Naive thymus-derived CD8-positive, alpha-beta T cell (primary cell): ENCODE measurements around the gene OTOGL. TPM values are rescaled to one million over a fixed set of nuclear protein-coding genes. Genes with fewer than 3 reads are reported as not detected.

ENCODE experiments used
- ATAC-seq, 2 donors: fragments of 150-1000 bp; cut with Tn5 transposase in 1 of 2; sonication (Bioruptor Pico), chemical (Tn5 transposase) in 1 of 2; 1 replicate in 1 of 2; 2 replicates in 1 of 2; pipeline ENCODE4 v1.10.0; 2021; ENCODE audit warnings: mild to moderate bottlenecking in 2 of 2, moderate library complexity in 2 of 2
- POLR2A ChIA-PET: fragments of 350-600 bp; sonication (Branson Sonifier 250); formaldehyde crosslinking; loops from one replicate; lab custom pipeline; 2021; ENCODE audit warnings: antibody characterized with exemption; lab: Charles Lee
- DNase-seq, 10 donors: peaks; one replicate each; pipeline versions ENCODE4 v3.0.0 to v3.0.0-alpha.2; 2020 to 2022
- H3K27ac Mint-ChIP-seq, 10 donors: one replicate each; pipeline ENCODE4 v1.8.0; 2020 to 2022; ENCODE audit warnings: mild to moderate bottlenecking in 10 of 10, mixed read lengths in 10 of 10, moderate library complexity in 4 of 10, inconsistent platforms in 1 of 10
- H3K27me3 Mint-ChIP-seq, 5 donors: one replicate each; pipeline ENCODE4 v1.8.0; 2021 to 2022; ENCODE audit warnings: mixed read lengths in 5 of 5
- H3K36me3 Mint-ChIP-seq, 3 donors: one replicate each; pipeline ENCODE4 v1.8.0; 2020 to 2022; ENCODE audit warnings: mixed read lengths in 3 of 3, mild to moderate bottlenecking in 2 of 3, inconsistent platforms in 1 of 3
- H3K4me1 Mint-ChIP-seq, 4 donors: one replicate each; pipeline ENCODE4 v1.8.0; 2021 to 2022; ENCODE audit warnings: mixed read lengths in 4 of 4
- H3K4me3 Mint-ChIP-seq, 10 donors: one replicate each; pipeline ENCODE4 v1.8.0; 2020 to 2022; ENCODE audit warnings: mild to moderate bottlenecking in 10 of 10, mixed read lengths in 10 of 10, moderate library complexity in 6 of 10, inconsistent platforms in 1 of 10
- H3K9me3 Mint-ChIP-seq, 9 donors: one replicate each; pipeline ENCODE4 v1.8.0; 2020 to 2022; ENCODE audit warnings: mixed read lengths in 9 of 9, mild to moderate bottlenecking in 3 of 9, inconsistent platforms in 1 of 9, moderate library complexity in 1 of 9
- polyA plus RNA-seq, 3 donors: library from polyadenylated mRNA; unstranded; fragments of 300-500 nt; fragmentation: Illumina TruSeq; gene quantifications; one replicate each; pipeline ENCODE4 v1.2.3, GENCODE V29; 2021
- total RNA-seq, 8 experiments: library from RNA in 2 of 8; stranded (reverse) in 2 of 8; gene quantifications; one replicate each; pipeline ENCODE4 v1.2.3 and lab custom pipeline; 2021 to 2026

OTOGL gene
- total and polyA plus RNA-seq, 5 experiments from 2014 or later = not detected

DNA sequence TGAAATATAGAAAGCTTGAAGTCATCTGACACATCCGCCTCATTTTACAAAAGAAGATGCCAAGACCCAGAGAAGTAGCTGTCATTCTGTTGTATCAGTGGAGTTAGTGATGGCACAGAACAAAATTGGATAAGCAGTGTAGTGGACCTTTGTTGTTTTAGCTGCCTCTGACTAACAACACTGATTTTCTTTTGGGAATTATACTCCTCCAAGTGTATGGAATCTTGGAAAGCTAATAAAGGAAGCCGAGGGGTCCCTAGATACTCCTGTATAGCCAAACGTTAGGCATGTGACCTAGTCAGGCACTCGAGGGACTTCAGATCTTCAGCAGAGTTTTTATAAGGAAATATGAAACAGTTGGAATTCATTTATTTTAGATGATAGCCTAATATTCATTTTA is 94.5 kb downstream of the OTOGL start:
- H3K9me3 Mint-ChIP-seq = no peaks in the 10 kb centered on the region
- POLR2A ChIA-PET = no interaction called here
- no peak overlapping the region for H3K4me3 Mint-ChIP-seq

DNA sequence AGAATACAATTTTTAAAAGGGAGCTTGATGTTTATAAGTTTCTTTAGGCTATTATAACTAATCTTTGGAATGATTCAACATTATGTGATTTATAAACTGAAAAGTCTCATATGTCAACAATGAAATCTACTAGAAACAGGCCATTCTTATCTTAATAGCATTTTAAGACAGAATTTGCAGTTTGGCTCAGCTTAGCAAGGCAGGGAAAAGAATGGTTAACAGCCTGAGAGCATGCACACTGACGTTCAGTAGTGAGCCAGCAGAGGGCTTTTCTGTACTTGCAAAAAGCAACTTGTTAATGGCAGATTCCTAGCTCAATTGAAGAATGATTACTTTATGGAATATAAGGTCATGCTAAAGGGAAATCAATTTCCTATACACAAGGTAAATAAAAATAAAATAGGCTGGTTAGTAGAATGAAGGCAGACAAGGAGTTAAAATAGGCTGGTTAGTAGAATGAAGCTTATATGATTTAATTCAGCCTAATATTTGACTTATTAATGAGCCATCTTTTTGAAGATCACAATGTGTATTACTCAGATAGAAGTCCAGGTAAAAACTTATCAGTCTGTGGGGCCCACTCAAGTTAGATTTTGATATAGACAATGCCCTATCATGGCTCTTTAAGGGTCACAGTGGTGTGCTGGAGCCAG is 95.9 kb downstream of the OTOGL start:
- DNase-seq = no peak
- Mint-ChIP-seq H3K27me3 (peaks cover 0 to 12% (median 4%) of the 10 kb centered on the region in 5 donors), H3K36me3 (no peaks in the 10 kb centered on the region), H3K9me3 (no peaks in the 10 kb centered on the region), H3K4me3 (no peak overlapping the region), H3K4me1 (no peaks in the 10 kb centered on the region), H3K27ac (no peak overlapping the region)
- POLR2A ChIA-PET = no interaction called here
- no peak for ATAC-seq

More for the DNA sequence above, 94.5 kb downstream of the OTOGL start:
- H3K4me1 Mint-ChIP-seq = no peaks in the 10 kb centered on the region
- no peaks in the 10 kb centered on the region for H3K36me3 Mint-ChIP-seq
- ATAC-seq (no peak), DNase-seq (no peak)
- no peak overlapping the region for H3K27ac Mint-ChIP-seq
- H3K27me3 Mint-ChIP-seq = peaks cover 0 to 7% (median 4%) of the 10 kb centered on the region in 5 donors

GRCh38 chr12:80195737-80196136 is 96.4 kb downstream of the OTOGL start:
- no peaks in the 10 kb centered on the region for H3K4me1 Mint-ChIP-seq
- H3K36me3 Mint-ChIP-seq = no peaks in the 10 kb centered on the region
- peaks cover 0 to 12% (median 4%) of the 10 kb centered on the region in 5 donors for H3K27me3 Mint-ChIP-seq
- H3K9me3 Mint-ChIP-seq = no peaks in the 10 kb centered on the region
- POLR2A ChIA-PET = no interaction called here
- H3K27ac Mint-ChIP-seq = no peak overlapping the region
- ATAC-seq (no peak), DNase-seq (no peak)
- H3K4me3 Mint-ChIP-seq = no peak overlapping the region

- H3K4me1 Mint-ChIP-seq = no peaks in the 10 kb centered on the region
- H3K27ac Mint-ChIP-seq = no peak overlapping the region
- POLR2A ChIA-PET = no interaction called here
- ATAC-seq (no peak), DNase-seq (no peak)
- H3K4me3 Mint-ChIP-seq = no peak overlapping the region
- peaks cover 0 to 12% (median 4%) of the 10 kb centered on the region in 5 donors for H3K27me3 Mint-ChIP-seq
- H3K9me3 Mint-ChIP-seq = no peaks in the 10 kb centered on the region
- no peaks in the 10 kb centered on the region for H3K36me3 Mint-ChIP-seq
Observed at GRCh38 chr12:80196419-80196818, 97.1 kb downstream of the OTOGL start.

GRCh38 chr12:80198782-80199337 is 99.5 kb downstream of the OTOGL start:
- no peaks in the 10 kb centered on the region for H3K4me1 Mint-ChIP-seq
- no peak overlapping the region for H3K27ac Mint-ChIP-seq
- H3K36me3 Mint-ChIP-seq = no peaks in the 10 kb centered on the region
- ATAC-seq = no peak
- no peak for DNase-seq
- no peaks in the 10 kb centered on the region for H3K9me3 Mint-ChIP-seq
- POLR2A ChIA-PET = interaction anchor here (0.6 kb wide), 1 partner anchor 21 kb away, joined by 6 read pairs; no protein-coding TSS in a partner anchor
- no peak overlapping the region for H3K4me3 Mint-ChIP-seq
- peaks cover 0 to 20% (median 5%) of the 10 kb centered on the region in 5 donors for H3K27me3 Mint-ChIP-seq

DNA sequence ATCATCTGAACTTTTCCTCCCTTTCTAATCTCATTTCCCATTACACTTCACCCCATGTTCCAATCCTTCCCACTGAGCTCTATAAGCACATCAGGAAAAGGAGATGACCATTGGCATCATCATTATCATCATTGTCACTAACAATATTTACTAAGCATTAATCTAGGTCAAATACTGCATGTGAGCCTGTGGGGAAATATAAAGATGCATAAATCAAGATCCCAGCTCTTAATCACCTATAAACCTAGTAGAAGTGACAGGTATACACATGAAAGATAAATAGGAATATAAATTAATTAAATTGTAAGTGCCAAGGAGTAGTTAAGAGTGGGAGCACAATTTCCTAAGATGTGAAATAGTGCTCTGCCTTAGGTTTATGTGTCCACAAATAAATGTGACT is 100.6 kb downstream of the OTOGL start:
- H3K9me3 Mint-ChIP-seq = no peaks in the 10 kb centered on the region
- ATAC-seq (no peak), DNase-seq (no peak)
- no peak overlapping the region for H3K4me3 Mint-ChIP-seq
- no peak overlapping the region for H3K27ac Mint-ChIP-seq
- H3K36me3 Mint-ChIP-seq = no peaks in the 10 kb centered on the region
- peaks cover 0 to 21% (median 5%) of the 10 kb centered on the region in 5 donors for H3K27me3 Mint-ChIP-seq
- POLR2A ChIA-PET = no interaction called here
- no peaks in the 10 kb centered on the region for H3K4me1 Mint-ChIP-seq

DNA sequence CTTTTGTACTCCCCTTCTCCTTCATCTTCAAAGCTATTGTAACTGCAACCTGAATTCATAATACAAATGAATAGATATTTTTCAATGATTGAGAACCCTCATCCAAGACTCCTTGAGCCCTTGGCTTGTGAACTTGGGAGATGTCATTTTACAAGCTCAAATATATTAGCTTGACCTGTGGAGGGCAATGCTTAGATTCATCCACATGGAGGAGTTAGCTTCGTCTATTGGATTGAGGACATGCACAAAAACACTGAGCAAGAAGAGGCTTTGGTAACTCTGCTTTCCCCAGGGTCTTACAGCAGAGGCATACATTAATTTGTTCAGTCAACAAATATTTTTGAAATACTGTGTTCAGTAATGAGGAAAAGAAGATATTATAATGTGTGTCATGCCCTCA is 101.1 kb downstream of the OTOGL start:
- ATAC-seq (no peak), DNase-seq (no peak)
- Mint-ChIP-seq H3K27me3 (peaks cover 0 to 21% (median 5%) of the 10 kb centered on the region in 5 donors), H3K36me3 (no peaks in the 10 kb centered on the region), H3K4me1 (no peaks in the 10 kb centered on the region), H3K9me3 (no peaks in the 10 kb centered on the region), H3K4me3 (no peak overlapping the region), H3K27ac (no peak overlapping the region)
- POLR2A ChIA-PET = no interaction called here

- no peaks in the 10 kb centered on the region for H3K36me3 Mint-ChIP-seq
- H3K27me3 Mint-ChIP-seq = peaks cover 2 to 21% (median 3%) of the 10 kb centered on the region in 5 donors
- no peaks in the 10 kb centered on the region for H3K4me1 Mint-ChIP-seq
- POLR2A ChIA-PET = no interaction called here
- ATAC-seq = no peak
- H3K27ac Mint-ChIP-seq = peak overlapping the region in 1 of 10 donors; percentile 4
- H3K9me3 Mint-ChIP-seq = no peaks in the 10 kb centered on the region
- no peak for DNase-seq
- no peak overlapping the region for H3K4me3 Mint-ChIP-seq
Observed at GRCh38 chr12:80201908-80202307, 102.6 kb downstream of the OTOGL start.

DNA sequence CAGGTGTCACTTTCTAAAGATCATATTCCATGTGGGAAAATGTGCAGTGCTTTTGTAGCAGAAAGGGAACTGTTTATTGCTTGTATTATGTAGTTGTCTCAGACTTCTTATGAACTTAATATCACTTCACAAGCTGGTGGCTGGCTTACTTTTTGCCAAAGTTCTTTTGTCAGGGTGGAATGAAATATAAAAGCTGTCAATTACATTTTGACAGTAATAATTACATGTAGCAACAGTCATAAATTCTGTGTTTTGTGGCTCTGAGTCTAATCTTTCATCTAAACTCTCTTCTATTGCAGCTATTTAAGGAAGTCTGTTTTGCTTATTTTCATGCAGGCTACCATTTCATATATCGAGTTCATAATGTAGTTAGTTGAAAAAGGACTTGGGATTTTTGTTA is 106.6 kb downstream of the OTOGL start:
- Mint-ChIP-seq H3K4me3 (no peak overlapping the region), H3K27ac (no peak overlapping the region), H3K4me1 (no peaks in the 10 kb centered on the region), H3K36me3 (no peaks in the 10 kb centered on the region), H3K27me3 (peaks cover 2 to 16% (median 4%) of the 10 kb centered on the region in 5 donors), H3K9me3 (no peaks in the 10 kb centered on the region)
- no peak for DNase-seq
- no peak for ATAC-seq
- POLR2A ChIA-PET = no interaction called here

- H3K27ac Mint-ChIP-seq = no peak overlapping the region
- no peak for ATAC-seq
- no peaks in the 10 kb centered on the region for H3K4me1 Mint-ChIP-seq
- no peak for DNase-seq
- POLR2A ChIA-PET = no interaction called here
- H3K36me3 Mint-ChIP-seq = no peaks in the 10 kb centered on the region
- no peaks in the 10 kb centered on the region for H3K9me3 Mint-ChIP-seq
- H3K4me3 Mint-ChIP-seq = no peak overlapping the region
- H3K27me3 Mint-ChIP-seq = peaks cover 2 to 21% (median 4%) of the 10 kb centered on the region in 5 donors
Observed at GRCh38 chr12:80208071-80208470, 108.7 kb downstream of the OTOGL start.

- Mint-ChIP-seq H3K27me3 (peaks cover 3 to 18% (median 6%) of the 10 kb centered on the region in 5 donors), H3K36me3 (no peaks in the 10 kb centered on the region), H3K27ac (no peak overlapping the region), H3K4me1 (no peaks in the 10 kb centered on the region), H3K9me3 (no peaks in the 10 kb centered on the region), H3K4me3 (no peak overlapping the region)
- ATAC-seq (no peak), DNase-seq (no peak)
- POLR2A ChIA-PET = no interaction called here
Observed at GRCh38 chr12:80211671-80212070, 112.3 kb downstream of the OTOGL start.

DNA sequence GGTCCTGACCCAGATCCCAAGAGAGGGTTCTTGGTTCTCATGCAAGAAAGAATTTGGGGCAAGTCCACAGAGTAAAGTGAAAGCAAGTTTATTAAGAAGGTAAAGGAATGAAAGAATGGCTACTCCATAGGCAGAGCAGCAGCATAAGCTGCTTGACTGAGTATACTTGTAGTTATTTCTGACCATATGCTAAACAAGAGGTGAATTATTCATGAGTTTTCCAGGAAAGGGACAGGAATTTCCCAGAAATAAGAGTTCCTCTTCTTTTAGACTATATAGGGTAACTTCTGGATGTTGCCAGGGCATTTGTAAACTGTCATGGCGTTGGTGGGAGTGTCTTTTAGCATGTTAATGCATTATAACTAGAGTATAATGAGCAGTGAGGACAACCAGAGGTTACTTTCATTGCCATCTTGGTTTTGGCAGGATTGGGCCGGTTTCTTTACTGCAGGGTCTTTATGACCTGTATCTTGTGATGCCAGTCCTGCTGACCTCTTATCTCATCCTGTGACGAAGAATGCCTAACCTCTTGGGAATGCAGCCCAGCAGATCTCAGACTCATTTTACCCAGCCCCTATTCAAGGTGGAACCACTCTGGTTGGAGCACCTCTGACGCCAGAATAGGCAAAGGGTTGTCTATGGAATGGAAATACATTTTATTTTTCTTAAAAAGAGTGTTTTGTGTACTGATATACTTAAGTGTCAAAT is 113.8 kb downstream of the OTOGL start:
- H3K9me3 Mint-ChIP-seq = no peaks in the 10 kb centered on the region
- no peak overlapping the region for H3K4me3 Mint-ChIP-seq
- no peaks in the 10 kb centered on the region for H3K4me1 Mint-ChIP-seq
- peaks cover 3 to 18% (median 6%) of the 10 kb centered on the region in 5 donors for H3K27me3 Mint-ChIP-seq
- peak overlapping the region in 1 of 10 donors; percentile 75 for H3K27ac Mint-ChIP-seq
- POLR2A ChIA-PET = no interaction called here
- ATAC-seq (no peak), DNase-seq (no peak)
- no peaks in the 10 kb centered on the region for H3K36me3 Mint-ChIP-seq

GRCh38 chr12:80213871-80214270 is 114.5 kb downstream of the OTOGL start:
- peak overlapping the region in 1 of 10 donors; percentile 75 for H3K27ac Mint-ChIP-seq
- no peak for DNase-seq

More at GRCh38 chr12:80213871-80214270, 114.5 kb downstream of the OTOGL start:
- Mint-ChIP-seq H3K27me3 (peaks cover 3 to 18% (median 6%) of the 10 kb centered on the region in 5 donors), H3K36me3 (no peaks in the 10 kb centered on the region), H3K9me3 (no peaks in the 10 kb centered on the region), H3K4me3 (no peak overlapping the region), H3K4me1 (no peaks in the 10 kb centered on the region)
- no peak for ATAC-seq
- POLR2A ChIA-PET = no interaction called here
